GM12801 (cell line): ENCODE results near the gene NAXD.

ENCODE experiments used
- CTCF ChIP-seq: IDR thresholded peaks from one replicate; pipeline ENCODE4 v1.5.1; 2011; ENCODE audit warnings: control low read depth; ENCODE audit not compliant: insufficient read length; ENCODE audit errors: extremely low read depth

Gene NAXD

GRCh38 chr13:110644892-110645521, 29.7 kb downstream of the NAXD start:
- no peak for TF ChIP-seq CTCF

GRCh38 chr13:110645750-110646149, 30.4 kb downstream of the NAXD start:
- no peak for TF ChIP-seq CTCF

- TF ChIP-seq CTCF: no peak
These were observed 31.4 kb downstream of the NAXD start for GRCh38 chr13:110646442-110647364.

GRCh38 chr13:110647365-110647737, 32.0 kb downstream of the NAXD start:
- no peak for TF ChIP-seq CTCF

GRCh38 chr13:110648146-110648819, 32.9 kb downstream of the NAXD start:
- TF ChIP-seq CTCF: no peak

GRCh38 chr13:110648848-110649421, 33.6 kb downstream of the NAXD start:
- no peak for TF ChIP-seq CTCF

GRCh38 chr13:110649551-110649950, 34.2 kb downstream of the NAXD start:
- TF ChIP-seq CTCF: no peak
